PC-3 (cell line): Measurements from ENCODE around the gene POLD4.

Source experiments
- EZH2 ChIP-seq: fragments of 300-600 bp; sonication (generic); IDR thresholded peaks from one replicate; pipeline ENCODE4 v1.6.1; 2017; ENCODE audit warnings: antibody characterized with exemption, mild to moderate bottlenecking, low read length; ENCODE audit not compliant: unreplicated experiment
- EZH2phosphoT487 ChIP-seq: fragments of 300-600 bp; sonication (generic); IDR thresholded peaks from 2 replicates; pipeline ENCODE4 v1.6.1; 2018; ENCODE audit warnings: mild to moderate bottlenecking, antibody characterized with exemption, low read length, borderline replicate concordance
- TF ChIP-seq, protein P1 (sequence below): fragments of 300-600 bp; sonication (generic); conservative IDR thresholded peaks from 2 replicates; pipeline ENCODE4 v1.5.1; 2017; ENCODE audit warnings: antibody characterized with exemption, low read depth, mild to moderate bottlenecking, low read length

DNA sequence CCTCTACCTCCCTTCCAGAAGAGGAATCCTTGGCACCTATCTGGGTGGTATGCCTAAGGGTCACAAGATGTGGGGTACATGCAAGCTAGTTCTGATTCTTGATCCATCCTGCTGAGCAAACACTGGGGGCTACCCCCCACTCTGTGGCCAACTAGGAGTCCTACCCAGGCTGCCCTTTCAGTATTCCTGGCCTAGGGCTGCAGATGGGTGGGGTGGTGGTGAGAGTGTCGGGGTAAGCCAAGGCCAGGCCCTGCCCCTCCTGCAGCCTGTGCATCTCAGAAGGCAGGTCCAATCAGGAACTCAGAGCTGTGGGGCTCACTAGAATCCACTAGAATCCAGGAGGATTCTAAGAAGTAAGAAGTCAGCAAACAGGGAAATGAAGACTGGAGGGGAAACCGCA, 39.1 kb downstream of the POLD4 start:
- TF ChIP-seq EZH2 (no peak), EZH2phosphoT487 (no peak)
- TF ChIP-seq, protein P1, sequence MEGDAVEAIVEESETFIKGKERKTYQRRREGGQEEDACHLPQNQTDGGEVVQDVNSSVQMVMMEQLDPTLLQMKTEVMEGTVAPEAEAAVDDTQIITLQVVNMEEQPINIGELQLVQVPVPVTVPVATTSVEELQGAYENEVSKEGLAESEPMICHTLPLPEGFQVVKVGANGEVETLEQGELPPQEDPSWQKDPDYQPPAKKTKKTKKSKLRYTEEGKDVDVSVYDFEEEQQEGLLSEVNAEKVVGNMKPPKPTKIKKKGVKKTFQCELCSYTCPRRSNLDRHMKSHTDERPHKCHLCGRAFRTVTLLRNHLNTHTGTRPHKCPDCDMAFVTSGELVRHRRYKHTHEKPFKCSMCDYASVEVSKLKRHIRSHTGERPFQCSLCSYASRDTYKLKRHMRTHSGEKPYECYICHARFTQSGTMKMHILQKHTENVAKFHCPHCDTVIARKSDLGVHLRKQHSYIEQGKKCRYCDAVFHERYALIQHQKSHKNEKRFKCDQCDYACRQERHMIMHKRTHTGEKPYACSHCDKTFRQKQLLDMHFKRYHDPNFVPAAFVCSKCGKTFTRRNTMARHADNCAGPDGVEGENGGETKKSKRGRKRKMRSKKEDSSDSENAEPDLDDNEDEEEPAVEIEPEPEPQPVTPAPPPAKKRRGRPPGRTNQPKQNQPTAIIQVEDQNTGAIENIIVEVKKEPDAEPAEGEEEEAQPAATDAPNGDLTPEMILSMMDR = no peak
